ENCODE measurements around the gene YTHDC1.

The YTHDC1 gene

GRCh38 chr4:68359508-68359907 lies 9.6 kb upstream of the YTHDC1 start:
- no peak overlapping the region for H3K4me3 ChIP-seq (ENCODE audit: low read length in 2 of 2)
- H3K27me3 ChIP-seq (ENCODE audit: control insufficient read depth in 2 of 2, insufficient read depth in 2 of 2, low read length in 2 of 2) = no peaks in the 10 kb centered on the region
- no peak overlapping the region for H3K27ac ChIP-seq (ENCODE audit: low read depth in 2 of 2, low read length in 2 of 2)
- H3K9me3 ChIP-seq (ENCODE audit: control insufficient read depth in 2 of 2, low read length in 2 of 2) = no peaks in the 10 kb centered on the region
- H3K9ac ChIP-seq (ENCODE audit: low read depth in 1 of 2, low read length in 2 of 2) = no peak overlapping the region
- H3K36me3 ChIP-seq (ENCODE audit: control insufficient read depth in 2 of 2, insufficient read depth in 2 of 2, low read length in 2 of 2) = no peaks in the 10 kb centered on the region
- no peaks in the 10 kb centered on the region for H3K4me1 ChIP-seq (ENCODE audit: control insufficient read depth in 2 of 2, insufficient read depth in 2 of 2, low read length in 2 of 2)

GRCh38 chr4:68358988-68359387 lies 9.1 kb upstream of the YTHDC1 start:
- no peaks in the 10 kb centered on the region for H3K9me3 ChIP-seq (ENCODE audit: control insufficient read depth in 2 of 2, low read length in 2 of 2)
- H3K27me3 ChIP-seq (ENCODE audit: control insufficient read depth in 2 of 2, insufficient read depth in 2 of 2, low read length in 2 of 2) = no peaks in the 10 kb centered on the region
- no peak overlapping the region for H3K27ac ChIP-seq (ENCODE audit: low read depth in 2 of 2, low read length in 2 of 2)
- H3K4me3 ChIP-seq (ENCODE audit: low read length in 2 of 2) = no peak overlapping the region
- no peak overlapping the region for H3K9ac ChIP-seq (ENCODE audit: low read depth in 1 of 2, low read length in 2 of 2)
- H3K4me1 ChIP-seq (ENCODE audit: control insufficient read depth in 2 of 2, insufficient read depth in 2 of 2, low read length in 2 of 2) = no peaks in the 10 kb centered on the region
- no peaks in the 10 kb centered on the region for H3K36me3 ChIP-seq (ENCODE audit: control insufficient read depth in 2 of 2, insufficient read depth in 2 of 2, low read length in 2 of 2)

GRCh38 chr4:68352791-68353190 lies 2.9 kb upstream of the YTHDC1 start:
- H3K9ac ChIP-seq (ENCODE audit: low read depth in 1 of 2, low read length in 2 of 2) = no peak overlapping the region
- H3K36me3 ChIP-seq (ENCODE audit: control insufficient read depth in 2 of 2, insufficient read depth in 2 of 2, low read length in 2 of 2) = no peaks in the 10 kb centered on the region
- H3K27ac ChIP-seq (ENCODE audit: low read depth in 2 of 2, low read length in 2 of 2) = no peak overlapping the region
- no peaks in the 10 kb centered on the region for H3K27me3 ChIP-seq (ENCODE audit: control insufficient read depth in 2 of 2, insufficient read depth in 2 of 2, low read length in 2 of 2)
- H3K9me3 ChIP-seq (ENCODE audit: control insufficient read depth in 2 of 2, low read length in 2 of 2) = no peaks in the 10 kb centered on the region
- no peak overlapping the region for H3K4me3 ChIP-seq (ENCODE audit: low read length in 2 of 2)
- no peaks in the 10 kb centered on the region for H3K4me1 ChIP-seq (ENCODE audit: control insufficient read depth in 2 of 2, insufficient read depth in 2 of 2, low read length in 2 of 2)

- peak overlapping the region; percentile 98 to 99 for H3K27ac ChIP-seq (ENCODE audit: low read depth in 2 of 2, low read length in 2 of 2)
- H3K27me3 ChIP-seq (ENCODE audit: control insufficient read depth in 2 of 2, insufficient read depth in 2 of 2, low read length in 2 of 2) = no peaks in the 10 kb centered on the region
- H3K36me3 ChIP-seq (ENCODE audit: control insufficient read depth in 2 of 2, insufficient read depth in 2 of 2, low read length in 2 of 2) = peaks cover 0 to 3% of the 10 kb centered on the region in 2 donors
- no peaks in the 10 kb centered on the region for H3K9me3 ChIP-seq (ENCODE audit: control insufficient read depth in 2 of 2, low read length in 2 of 2)
- peak overlapping the region; percentile 92 to 98 for H3K9ac ChIP-seq (ENCODE audit: low read depth in 1 of 2, low read length in 2 of 2)
- H3K4me3 ChIP-seq (ENCODE audit: low read length in 2 of 2) = peak overlapping the region; percentile 89 to 91
- H3K4me1 ChIP-seq (ENCODE audit: control insufficient read depth in 2 of 2, insufficient read depth in 2 of 2, low read length in 2 of 2) = peaks cover 4 to 14% of the 10 kb centered on the region in 2 donors
These were observed 626 bp downstream of the YTHDC1 start for GRCh38 chr4:68349279-68349648.

GRCh38 chr4:68348577-68348976 lies 1.3 kb downstream of the YTHDC1 start:
- peaks cover 0 to 3% of the 10 kb centered on the region in 2 donors for H3K36me3 ChIP-seq (ENCODE audit: control insufficient read depth in 2 of 2, insufficient read depth in 2 of 2, low read length in 2 of 2)
- no peaks in the 10 kb centered on the region for H3K27me3 ChIP-seq (ENCODE audit: control insufficient read depth in 2 of 2, insufficient read depth in 2 of 2, low read length in 2 of 2)
- H3K9me3 ChIP-seq (ENCODE audit: control insufficient read depth in 2 of 2, low read length in 2 of 2) = no peaks in the 10 kb centered on the region
- peaks cover 4 to 14% of the 10 kb centered on the region in 2 donors for H3K4me1 ChIP-seq (ENCODE audit: control insufficient read depth in 2 of 2, insufficient read depth in 2 of 2, low read length in 2 of 2)
- H3K9ac ChIP-seq (ENCODE audit: low read depth in 1 of 2, low read length in 2 of 2) = peak overlapping the region; percentile 92 to 98
- peak overlapping the region; percentile 89 to 91 for H3K4me3 ChIP-seq (ENCODE audit: low read length in 2 of 2)
- peak overlapping the region; percentile 98 to 99 for H3K27ac ChIP-seq (ENCODE audit: low read depth in 2 of 2, low read length in 2 of 2)

- Histone ChIP-seq H3K27me3 (ENCODE audit: control insufficient read depth in 2 of 2, insufficient read depth in 2 of 2, low read length in 2 of 2) (no peaks in the 10 kb centered on the region), H3K9me3 (ENCODE audit: control insufficient read depth in 2 of 2, low read length in 2 of 2) (no peaks in the 10 kb centered on the region), H3K27ac (ENCODE audit: low read depth in 2 of 2, low read length in 2 of 2) (no peak overlapping the region), H3K4me1 (ENCODE audit: control insufficient read depth in 2 of 2, insufficient read depth in 2 of 2, low read length in 2 of 2) (peaks cover 4 to 14% of the 10 kb centered on the region in 2 donors), H3K4me3 (ENCODE audit: low read length in 2 of 2) (peak overlapping the region; percentile 89 to 91), H3K9ac (ENCODE audit: low read depth in 1 of 2, low read length in 2 of 2) (peak overlapping the region; percentile 92 to 98), H3K36me3 (ENCODE audit: control insufficient read depth in 2 of 2, insufficient read depth in 2 of 2, low read length in 2 of 2) (peaks cover 0 to 3% of the 10 kb centered on the region in 2 donors)
These were observed 2.0 kb downstream of the YTHDC1 start for GRCh38 chr4:68347845-68348244.

GRCh38 chr4:68346461-68346860 lies 3.4 kb downstream of the YTHDC1 start:
- H3K36me3 ChIP-seq (ENCODE audit: control insufficient read depth in 2 of 2, insufficient read depth in 2 of 2, low read length in 2 of 2) = peaks cover 0 to 3% of the 10 kb centered on the region in 2 donors
- H3K4me3 ChIP-seq (ENCODE audit: low read length in 2 of 2) = peak overlapping the region in 1 of 2 donors; percentile 89
- H3K9ac ChIP-seq (ENCODE audit: low read depth in 1 of 2, low read length in 2 of 2) = no peak overlapping the region
- H3K27me3 ChIP-seq (ENCODE audit: control insufficient read depth in 2 of 2, insufficient read depth in 2 of 2, low read length in 2 of 2) = no peaks in the 10 kb centered on the region
- no peaks in the 10 kb centered on the region for H3K9me3 ChIP-seq (ENCODE audit: control insufficient read depth in 2 of 2, low read length in 2 of 2)
- H3K27ac ChIP-seq (ENCODE audit: low read depth in 2 of 2, low read length in 2 of 2) = no peak overlapping the region
- peaks cover 4 to 21% of the 10 kb centered on the region in 2 donors for H3K4me1 ChIP-seq (ENCODE audit: control insufficient read depth in 2 of 2, insufficient read depth in 2 of 2, low read length in 2 of 2)

GRCh38 chr4:68344785-68345184 lies 5.1 kb downstream of the YTHDC1 start:
- Histone ChIP-seq H3K9me3 (ENCODE audit: control insufficient read depth in 2 of 2, low read length in 2 of 2) (no peaks in the 10 kb centered on the region), H3K36me3 (ENCODE audit: control insufficient read depth in 2 of 2, insufficient read depth in 2 of 2, low read length in 2 of 2) (peaks cover 0 to 3% of the 10 kb centered on the region in 2 donors), H3K27ac (ENCODE audit: low read depth in 2 of 2, low read length in 2 of 2) (no peak overlapping the region), H3K27me3 (ENCODE audit: control insufficient read depth in 2 of 2, insufficient read depth in 2 of 2, low read length in 2 of 2) (no peaks in the 10 kb centered on the region), H3K9ac (ENCODE audit: low read depth in 1 of 2, low read length in 2 of 2) (no peak overlapping the region), H3K4me1 (ENCODE audit: control insufficient read depth in 2 of 2, insufficient read depth in 2 of 2, low read length in 2 of 2) (peaks cover 4 to 27% of the 10 kb centered on the region in 2 donors), H3K4me3 (ENCODE audit: low read length in 2 of 2) (no peak overlapping the region)

- no peaks in the 10 kb centered on the region for H3K27me3 ChIP-seq (ENCODE audit: control insufficient read depth in 2 of 2, insufficient read depth in 2 of 2, low read length in 2 of 2)
- H3K9ac ChIP-seq (ENCODE audit: low read depth in 1 of 2, low read length in 2 of 2) = no peak overlapping the region
- H3K4me3 ChIP-seq (ENCODE audit: low read length in 2 of 2) = no peak overlapping the region
- H3K36me3 ChIP-seq (ENCODE audit: control insufficient read depth in 2 of 2, insufficient read depth in 2 of 2, low read length in 2 of 2) = peaks cover 0 to 3% of the 10 kb centered on the region in 2 donors
- H3K27ac ChIP-seq (ENCODE audit: low read depth in 2 of 2, low read length in 2 of 2) = no peak overlapping the region
- no peaks in the 10 kb centered on the region for H3K9me3 ChIP-seq (ENCODE audit: control insufficient read depth in 2 of 2, low read length in 2 of 2)
- H3K4me1 ChIP-seq (ENCODE audit: control insufficient read depth in 2 of 2, insufficient read depth in 2 of 2, low read length in 2 of 2) = peaks cover 4 to 33% of the 10 kb centered on the region in 2 donors
These were observed 5.8 kb downstream of the YTHDC1 start for GRCh38 chr4:68344049-68344448.

GRCh38 chr4:68342134-68342533 lies 7.8 kb downstream of the YTHDC1 start:
- Histone ChIP-seq H3K9ac (ENCODE audit: low read depth in 1 of 2, low read length in 2 of 2) (no peak overlapping the region), H3K9me3 (ENCODE audit: control insufficient read depth in 2 of 2, low read length in 2 of 2) (no peaks in the 10 kb centered on the region), H3K4me3 (ENCODE audit: low read length in 2 of 2) (no peak overlapping the region), H3K27me3 (ENCODE audit: control insufficient read depth in 2 of 2, insufficient read depth in 2 of 2, low read length in 2 of 2) (no peaks in the 10 kb centered on the region), H3K27ac (ENCODE audit: low read depth in 2 of 2, low read length in 2 of 2) (no peak overlapping the region), H3K4me1 (ENCODE audit: control insufficient read depth in 2 of 2, insufficient read depth in 2 of 2, low read length in 2 of 2) (peaks cover 4 to 29% of the 10 kb centered on the region in 2 donors), H3K36me3 (ENCODE audit: control insufficient read depth in 2 of 2, insufficient read depth in 2 of 2, low read length in 2 of 2) (peaks cover 5 to 7% of the 10 kb centered on the region in 2 donors)

GRCh38 chr4:68338625-68339024 lies 11.3 kb downstream of the YTHDC1 start:
- Histone ChIP-seq H3K9ac (ENCODE audit: low read depth in 1 of 2, low read length in 2 of 2) (no peak overlapping the region), H3K9me3 (ENCODE audit: control insufficient read depth in 2 of 2, low read length in 2 of 2) (no peaks in the 10 kb centered on the region), H3K27ac (ENCODE audit: low read depth in 2 of 2, low read length in 2 of 2) (no peak overlapping the region), H3K36me3 (ENCODE audit: control insufficient read depth in 2 of 2, insufficient read depth in 2 of 2, low read length in 2 of 2) (peaks cover 19 to 28% of the 10 kb centered on the region in 2 donors), H3K4me3 (ENCODE audit: low read length in 2 of 2) (no peak overlapping the region), H3K4me1 (ENCODE audit: control insufficient read depth in 2 of 2, insufficient read depth in 2 of 2, low read length in 2 of 2) (peaks cover 0 to 22% of the 10 kb centered on the region in 2 donors), H3K27me3 (ENCODE audit: control insufficient read depth in 2 of 2, insufficient read depth in 2 of 2, low read length in 2 of 2) (no peaks in the 10 kb centered on the region)

Data from mucosa of rectum (tissue), 2 donors.